ENCODE measurements around the gene ARPC4.

The ARPC4 gene

DNA sequence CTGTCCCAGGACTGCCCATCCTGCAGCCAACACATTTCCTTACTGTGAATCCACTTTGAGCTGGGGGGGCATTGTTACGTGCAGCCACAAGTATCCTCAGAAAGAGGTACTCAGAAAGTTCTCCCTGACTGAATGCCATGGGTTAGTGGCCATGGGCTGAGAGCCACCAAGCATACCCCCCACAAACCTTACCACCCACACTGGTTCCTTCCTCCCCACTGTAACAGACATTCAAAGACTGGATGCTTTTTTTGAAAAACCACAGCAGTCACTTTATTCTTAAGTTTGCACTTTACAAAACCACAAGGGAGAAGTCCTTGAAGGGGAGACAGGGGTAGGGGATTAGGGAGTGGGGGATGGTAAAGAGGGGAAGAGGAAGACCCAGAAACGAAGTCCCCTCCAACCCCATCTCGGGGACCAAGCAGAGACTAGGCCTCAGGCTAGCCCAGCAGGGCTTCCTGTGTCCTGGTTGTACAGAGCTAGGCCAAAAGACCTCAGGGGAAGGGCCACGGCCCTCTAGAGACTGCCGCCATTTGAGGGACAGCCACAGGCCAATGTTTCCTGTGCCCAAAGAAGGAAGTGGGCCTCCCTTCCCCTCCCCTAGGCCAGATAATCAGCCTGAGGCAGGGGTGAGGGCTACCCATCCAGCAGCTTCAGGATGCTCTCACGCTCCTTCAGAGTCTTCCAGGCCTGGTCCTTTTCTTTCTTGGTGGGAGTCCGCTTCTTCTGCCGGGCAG, 13.0 kb upstream of the ARPC4 start:
- H3K9me3 ChIP-seq (ENCODE audit: control insufficient read depth in 5 of 5, low read length in 5 of 5): no peaks in the 10 kb centered on the region
- H3K4me1 ChIP-seq (ENCODE audit: control insufficient read depth in 5 of 5, insufficient read depth in 5 of 5, low read length in 5 of 5): peaks cover 2 to 52% (median 26%) of the 10 kb centered on the region in 5 donors
- peaks cover 7 to 39% (median 35%) of the 10 kb centered on the region in 5 donors for H3K36me3 ChIP-seq (ENCODE audit: control insufficient read depth in 5 of 5, insufficient read depth in 5 of 5, low read length in 5 of 5)
- no peak overlapping the region for H3K4me3 ChIP-seq (ENCODE audit: low read depth in 1 of 5, low read length in 5 of 5)
- no peak overlapping the region for H3K27ac ChIP-seq (ENCODE audit: low read depth, low read length)
- no peaks in the 10 kb centered on the region for H3K27me3 ChIP-seq (ENCODE audit: control insufficient read depth in 5 of 5, insufficient read depth in 4 of 5, low read length in 5 of 5)
- H3K9ac ChIP-seq (ENCODE audit: low read length in 5 of 5): peak overlapping the region in 1 of 5 donors; percentile 35

DNA sequence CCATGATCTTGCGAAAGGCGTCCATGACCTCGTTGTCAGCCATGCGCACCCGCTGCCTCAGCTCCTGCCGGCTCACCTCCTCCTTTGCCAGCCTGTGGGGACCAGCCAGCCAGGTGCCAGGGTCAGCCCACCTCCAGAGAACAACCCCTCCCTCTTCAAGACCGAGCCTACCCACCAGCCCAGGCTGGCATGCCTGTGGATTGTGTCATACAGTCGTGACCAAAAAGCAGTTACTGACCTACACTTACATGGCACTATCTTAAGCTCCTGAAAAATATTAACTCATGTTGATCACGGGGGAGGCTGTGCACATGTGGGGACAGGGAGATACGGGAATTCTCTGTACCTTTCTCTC, 12.4 kb upstream of the ARPC4 start:
- Histone ChIP-seq H3K36me3 (ENCODE audit: control insufficient read depth in 5 of 5, insufficient read depth in 5 of 5, low read length in 5 of 5) (peaks cover 7 to 45% (median 39%) of the 10 kb centered on the region in 5 donors), H3K4me3 (ENCODE audit: low read depth in 1 of 5, low read length in 5 of 5) (no peak overlapping the region), H3K27me3 (ENCODE audit: control insufficient read depth in 5 of 5, insufficient read depth in 4 of 5, low read length in 5 of 5) (no peaks in the 10 kb centered on the region), H3K27ac (ENCODE audit: low read depth, low read length) (no peak overlapping the region), H3K9me3 (ENCODE audit: control insufficient read depth in 5 of 5, low read length in 5 of 5) (no peaks in the 10 kb centered on the region), H3K9ac (ENCODE audit: low read length in 5 of 5) (peak overlapping the region in 1 of 5 donors; percentile 35), H3K4me1 (ENCODE audit: control insufficient read depth in 5 of 5, insufficient read depth in 5 of 5, low read length in 5 of 5) (peaks cover 2 to 52% (median 26%) of the 10 kb centered on the region in 5 donors)

DNA sequence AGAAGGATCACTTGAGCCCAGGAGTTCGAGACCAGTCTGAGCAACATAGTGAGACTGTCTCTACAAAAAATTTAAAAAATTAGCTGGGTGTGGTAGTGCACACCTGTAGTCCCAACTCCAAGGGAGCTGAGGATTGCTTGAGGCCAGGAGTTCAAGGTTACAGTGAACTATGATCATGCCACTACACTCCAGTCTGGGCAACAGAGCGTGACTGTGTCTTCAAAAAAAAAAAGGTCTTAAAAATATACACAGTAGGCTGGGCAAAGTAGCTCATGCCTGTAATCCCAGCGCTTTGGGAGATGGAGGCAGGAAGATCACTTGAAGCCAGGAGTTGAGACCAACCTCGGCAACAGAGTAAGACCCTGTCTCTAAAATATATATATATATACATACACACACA, 12.0 kb upstream of the ARPC4 start:
- no peak overlapping the region for H3K9ac ChIP-seq (ENCODE audit: low read length in 5 of 5)
- peaks cover 4 to 56% (median 29%) of the 10 kb centered on the region in 5 donors for H3K4me1 ChIP-seq (ENCODE audit: control insufficient read depth in 5 of 5, insufficient read depth in 5 of 5, low read length in 5 of 5)
- no peak overlapping the region for H3K4me3 ChIP-seq (ENCODE audit: low read depth in 1 of 5, low read length in 5 of 5)
- H3K27ac ChIP-seq (ENCODE audit: low read depth, low read length): no peak overlapping the region
- no peaks in the 10 kb centered on the region for H3K9me3 ChIP-seq (ENCODE audit: control insufficient read depth in 5 of 5, low read length in 5 of 5)
- H3K36me3 ChIP-seq (ENCODE audit: control insufficient read depth in 5 of 5, insufficient read depth in 5 of 5, low read length in 5 of 5): peaks cover 7 to 48% (median 42%) of the 10 kb centered on the region in 5 donors
- no peaks in the 10 kb centered on the region for H3K27me3 ChIP-seq (ENCODE audit: control insufficient read depth in 5 of 5, insufficient read depth in 4 of 5, low read length in 5 of 5)

DNA sequence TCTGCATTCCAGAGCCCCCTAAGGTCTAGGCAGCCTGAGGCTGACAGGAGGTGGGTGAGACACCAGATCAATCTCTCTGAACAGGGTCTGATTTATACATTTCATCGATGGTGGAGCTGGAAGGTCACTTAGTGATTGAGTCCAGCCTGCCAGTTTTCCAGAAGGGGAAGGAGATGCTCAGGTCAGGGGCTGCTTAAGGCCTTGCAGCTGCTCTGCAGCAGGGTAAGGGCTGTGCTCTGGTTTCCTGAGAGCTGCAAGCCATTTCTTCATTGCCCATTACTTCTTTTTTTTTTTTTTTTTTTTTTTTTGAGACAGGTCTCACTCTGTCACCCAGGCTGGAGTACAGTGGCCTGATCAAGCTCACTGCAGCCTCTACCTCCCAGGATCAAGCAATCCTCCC, 11.3 kb upstream of the ARPC4 start:
- H3K27ac ChIP-seq (ENCODE audit: low read depth, low read length): no peak overlapping the region
- peaks cover 4 to 59% (median 29%) of the 10 kb centered on the region in 5 donors for H3K4me1 ChIP-seq (ENCODE audit: control insufficient read depth in 5 of 5, insufficient read depth in 5 of 5, low read length in 5 of 5)
- H3K27me3 ChIP-seq (ENCODE audit: control insufficient read depth in 5 of 5, insufficient read depth in 4 of 5, low read length in 5 of 5): no peaks in the 10 kb centered on the region
- H3K9ac ChIP-seq (ENCODE audit: low read length in 5 of 5): no peak overlapping the region
- H3K4me3 ChIP-seq (ENCODE audit: low read depth in 1 of 5, low read length in 5 of 5): no peak overlapping the region
- H3K9me3 ChIP-seq (ENCODE audit: control insufficient read depth in 5 of 5, low read length in 5 of 5): no peaks in the 10 kb centered on the region
- peaks cover 10 to 53% (median 47%) of the 10 kb centered on the region in 5 donors for H3K36me3 ChIP-seq (ENCODE audit: control insufficient read depth in 5 of 5, insufficient read depth in 5 of 5, low read length in 5 of 5)

DNA sequence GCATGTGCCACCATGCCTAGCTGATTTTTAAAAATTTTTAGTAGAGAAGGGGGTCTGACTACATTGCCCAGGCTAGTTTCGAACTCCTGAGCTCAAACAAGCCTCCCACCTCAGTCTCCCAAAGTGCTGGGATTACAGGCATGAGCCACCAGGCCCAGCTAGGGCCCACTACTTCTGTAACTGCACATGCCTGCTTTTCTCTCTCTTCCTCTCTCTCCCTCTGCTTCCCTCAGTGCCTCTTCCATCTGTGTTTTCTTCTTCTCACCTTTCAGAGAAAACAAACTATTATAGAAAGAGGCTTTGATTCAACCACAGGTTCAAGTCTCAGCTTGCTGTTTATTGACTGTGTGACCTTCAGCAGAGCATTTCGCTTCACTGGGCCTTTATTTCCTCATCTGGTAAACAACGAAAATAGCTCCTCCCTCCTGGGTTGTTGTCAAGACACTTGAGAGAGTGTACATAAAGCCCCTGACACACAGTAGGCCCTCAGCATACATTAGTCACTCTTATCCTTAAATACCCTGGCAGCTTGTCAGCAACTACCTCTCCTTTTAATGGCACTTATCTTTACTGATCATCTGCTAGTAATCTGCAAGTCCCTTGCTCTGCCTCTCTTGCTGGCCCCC, 10.8 kb upstream of the ARPC4 start:
- Histone ChIP-seq H3K9me3 (ENCODE audit: control insufficient read depth in 5 of 5, low read length in 5 of 5) (no peaks in the 10 kb centered on the region), H3K4me3 (ENCODE audit: low read depth in 1 of 5, low read length in 5 of 5) (no peak overlapping the region), H3K27me3 (ENCODE audit: control insufficient read depth in 5 of 5, insufficient read depth in 4 of 5, low read length in 5 of 5) (no peaks in the 10 kb centered on the region), H3K36me3 (ENCODE audit: control insufficient read depth in 5 of 5, insufficient read depth in 5 of 5, low read length in 5 of 5) (peaks cover 11 to 59% (median 50%) of the 10 kb centered on the region in 5 donors), H3K27ac (ENCODE audit: low read depth, low read length) (no peak overlapping the region), H3K9ac (ENCODE audit: low read length in 5 of 5) (no peak overlapping the region), H3K4me1 (ENCODE audit: control insufficient read depth in 5 of 5, insufficient read depth in 5 of 5, low read length in 5 of 5) (peaks cover 4 to 54% (median 25%) of the 10 kb centered on the region in 5 donors)

DNA sequence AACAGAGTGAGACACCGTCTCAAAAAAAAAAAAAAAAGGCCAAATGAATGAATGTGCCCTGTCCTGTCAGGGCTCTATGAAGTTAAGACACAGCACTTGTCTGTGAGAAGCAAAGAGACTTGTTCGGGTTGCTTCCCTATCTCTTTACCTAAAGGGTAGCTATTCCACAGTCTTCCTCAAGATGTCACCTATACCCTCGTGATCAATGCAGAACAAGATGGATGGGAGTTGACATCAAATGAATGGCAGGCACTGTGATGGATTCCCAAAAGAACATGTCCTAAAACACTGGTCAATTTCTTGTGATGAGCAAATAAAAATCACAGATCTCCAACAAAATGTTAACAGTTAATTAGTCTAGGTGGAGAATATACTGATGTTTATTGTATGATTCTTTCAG, 10.1 kb upstream of the ARPC4 start:
- no peak overlapping the region for H3K9ac ChIP-seq (ENCODE audit: low read length in 5 of 5)
- H3K36me3 ChIP-seq (ENCODE audit: control insufficient read depth in 5 of 5, insufficient read depth in 5 of 5, low read length in 5 of 5): peaks cover 15 to 65% (median 57%) of the 10 kb centered on the region in 5 donors
- no peak overlapping the region for H3K27ac ChIP-seq (ENCODE audit: low read depth, low read length)
- H3K27me3 ChIP-seq (ENCODE audit: control insufficient read depth in 5 of 5, insufficient read depth in 4 of 5, low read length in 5 of 5): no peaks in the 10 kb centered on the region
- H3K9me3 ChIP-seq (ENCODE audit: control insufficient read depth in 5 of 5, low read length in 5 of 5): no peaks in the 10 kb centered on the region
- peaks cover 4 to 47% (median 22%) of the 10 kb centered on the region in 5 donors for H3K4me1 ChIP-seq (ENCODE audit: control insufficient read depth in 5 of 5, insufficient read depth in 5 of 5, low read length in 5 of 5)
- no peak overlapping the region for H3K4me3 ChIP-seq (ENCODE audit: low read depth in 1 of 5, low read length in 5 of 5)

DNA sequence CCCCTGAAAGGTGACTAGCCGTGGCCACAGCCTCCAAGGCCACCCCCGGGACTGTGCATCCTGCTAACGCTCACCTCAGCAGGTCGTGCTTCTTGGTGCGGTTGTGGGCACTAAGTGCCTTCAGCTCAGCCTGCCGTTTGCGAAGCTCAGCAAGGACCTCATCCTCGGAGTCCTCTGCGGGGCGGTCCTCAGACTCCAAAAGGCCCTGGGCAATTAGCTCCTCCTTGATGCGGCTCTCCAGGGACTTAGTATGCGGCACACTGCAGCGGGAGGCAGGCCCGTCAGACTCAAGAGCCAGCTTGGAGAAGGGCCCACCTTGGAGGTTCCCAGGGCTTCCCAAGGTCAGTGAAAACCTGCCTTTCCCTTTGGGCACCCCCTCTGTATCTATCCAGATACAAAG, 8.9 kb upstream of the ARPC4 start:
- H3K9me3 ChIP-seq (ENCODE audit: control insufficient read depth in 5 of 5, low read length in 5 of 5): no peaks in the 10 kb centered on the region
- H3K4me3 ChIP-seq (ENCODE audit: low read depth in 1 of 5, low read length in 5 of 5): no peak overlapping the region
- no peak overlapping the region for H3K27ac ChIP-seq (ENCODE audit: low read depth, low read length)
- no peak overlapping the region for H3K9ac ChIP-seq (ENCODE audit: low read length in 5 of 5)
- H3K27me3 ChIP-seq (ENCODE audit: control insufficient read depth in 5 of 5, insufficient read depth in 4 of 5, low read length in 5 of 5): no peaks in the 10 kb centered on the region
- H3K4me1 ChIP-seq (ENCODE audit: control insufficient read depth in 5 of 5, insufficient read depth in 5 of 5, low read length in 5 of 5): peaks cover 2 to 36% (median 10%) of the 10 kb centered on the region in 5 donors
- H3K36me3 ChIP-seq (ENCODE audit: control insufficient read depth in 5 of 5, insufficient read depth in 5 of 5, low read length in 5 of 5): peaks cover 15 to 70% (median 59%) of the 10 kb centered on the region in 5 donors

DNA sequence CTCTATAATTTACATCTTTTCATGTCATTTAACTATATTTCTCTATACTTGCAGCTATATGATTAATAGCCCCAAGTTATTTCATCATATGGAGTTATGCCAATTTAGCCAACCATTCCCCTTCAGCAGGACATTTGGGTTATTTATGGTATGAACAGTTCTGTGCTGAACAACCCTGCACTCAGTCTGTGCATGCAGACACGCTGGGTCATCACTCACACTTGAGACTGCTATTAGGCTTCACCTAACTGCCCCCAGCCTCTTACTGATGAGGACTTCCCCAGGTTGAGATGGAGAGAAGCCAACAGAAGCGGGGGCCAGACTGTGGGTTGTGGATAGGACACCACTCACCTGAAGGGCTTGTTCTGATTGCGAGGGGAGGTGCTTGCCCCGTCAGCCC, 7.9 kb upstream of the ARPC4 start:
- peaks cover 16 to 78% (median 64%) of the 10 kb centered on the region in 5 donors for H3K36me3 ChIP-seq (ENCODE audit: control insufficient read depth in 5 of 5, insufficient read depth in 5 of 5, low read length in 5 of 5)

DNA sequence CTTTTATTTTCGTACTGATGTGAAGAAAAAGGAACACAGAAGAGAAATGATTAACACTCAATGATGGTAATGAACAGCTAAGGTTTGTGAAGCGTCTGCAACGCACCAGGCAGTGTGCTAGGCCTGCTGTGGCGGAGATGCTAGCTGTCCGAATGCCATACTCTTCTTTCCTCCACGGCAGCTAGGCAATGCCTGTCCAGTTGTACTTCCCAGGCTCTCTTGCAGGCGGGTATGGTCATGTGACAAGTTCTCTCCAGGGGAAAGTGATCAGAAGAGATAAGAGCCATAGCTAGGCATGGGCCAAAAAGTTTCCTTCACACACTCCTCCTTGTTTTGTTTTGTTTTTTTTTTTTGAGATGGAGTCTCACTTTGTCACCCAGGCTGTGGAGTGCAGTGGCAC, 7.3 kb upstream of the ARPC4 start:
- H3K9me3 ChIP-seq (ENCODE audit: control insufficient read depth in 5 of 5, low read length in 5 of 5): no peaks in the 10 kb centered on the region
- H3K36me3 ChIP-seq (ENCODE audit: control insufficient read depth in 5 of 5, insufficient read depth in 5 of 5, low read length in 5 of 5): peaks cover 19 to 77% (median 63%) of the 10 kb centered on the region in 5 donors
- H3K27ac ChIP-seq (ENCODE audit: low read depth, low read length): no peak overlapping the region
- no peaks in the 10 kb centered on the region for H3K27me3 ChIP-seq (ENCODE audit: control insufficient read depth in 5 of 5, insufficient read depth in 4 of 5, low read length in 5 of 5)
- no peak overlapping the region for H3K4me3 ChIP-seq (ENCODE audit: low read depth in 1 of 5, low read length in 5 of 5)
- H3K9ac ChIP-seq (ENCODE audit: low read length in 5 of 5): no peak overlapping the region
- peaks cover 2 to 20% (median 6%) of the 10 kb centered on the region in 5 donors for H3K4me1 ChIP-seq (ENCODE audit: control insufficient read depth in 5 of 5, insufficient read depth in 5 of 5, low read length in 5 of 5)

More for the DNA sequence above, 7.9 kb upstream of the ARPC4 start:
- no peak overlapping the region for H3K27ac ChIP-seq (ENCODE audit: low read depth, low read length)
- no peak overlapping the region for H3K4me3 ChIP-seq (ENCODE audit: low read depth in 1 of 5, low read length in 5 of 5)
- no peaks in the 10 kb centered on the region for H3K9me3 ChIP-seq (ENCODE audit: control insufficient read depth in 5 of 5, low read length in 5 of 5)
- H3K9ac ChIP-seq (ENCODE audit: low read length in 5 of 5): no peak overlapping the region
- H3K4me1 ChIP-seq (ENCODE audit: control insufficient read depth in 5 of 5, insufficient read depth in 5 of 5, low read length in 5 of 5): peaks cover 2 to 26% (median 6%) of the 10 kb centered on the region in 5 donors
- no peaks in the 10 kb centered on the region for H3K27me3 ChIP-seq (ENCODE audit: control insufficient read depth in 5 of 5, insufficient read depth in 4 of 5, low read length in 5 of 5)

DNA sequence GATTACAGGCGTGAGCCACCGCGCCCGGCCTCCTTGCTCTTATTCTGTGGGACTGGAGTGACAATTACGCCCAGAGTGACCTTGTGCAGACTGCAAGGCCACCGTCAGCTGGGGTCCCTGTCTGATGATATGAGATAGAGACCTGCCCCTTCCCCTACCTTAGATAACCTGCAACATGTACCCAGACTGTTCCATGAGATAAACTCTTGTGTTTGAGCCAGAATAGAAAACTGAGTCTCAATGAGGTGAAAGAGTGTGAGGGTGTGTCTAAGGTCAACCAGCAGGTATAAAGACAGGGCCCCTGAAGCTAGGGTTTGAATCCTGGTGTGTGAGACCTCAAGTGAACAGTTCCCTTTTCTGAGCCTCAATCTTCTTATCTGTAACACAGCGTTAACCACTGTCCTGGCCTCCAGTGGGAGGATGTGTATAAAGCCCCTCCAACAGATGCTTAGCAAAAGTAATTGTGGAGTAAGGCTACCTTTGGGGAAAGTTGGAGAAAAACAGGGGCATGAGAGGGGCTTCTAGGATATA, 6.6 kb upstream of the ARPC4 start:
- no peak overlapping the region for H3K27ac ChIP-seq (ENCODE audit: low read depth, low read length)
- peaks cover 19 to 76% (median 62%) of the 10 kb centered on the region in 5 donors for H3K36me3 ChIP-seq (ENCODE audit: control insufficient read depth in 5 of 5, insufficient read depth in 5 of 5, low read length in 5 of 5)
- no peak overlapping the region for H3K4me3 ChIP-seq (ENCODE audit: low read depth in 1 of 5, low read length in 5 of 5)
- H3K4me1 ChIP-seq (ENCODE audit: control insufficient read depth in 5 of 5, insufficient read depth in 5 of 5, low read length in 5 of 5): peaks cover 2 to 17% (median 9%) of the 10 kb centered on the region in 5 donors
- H3K27me3 ChIP-seq (ENCODE audit: control insufficient read depth in 5 of 5, insufficient read depth in 4 of 5, low read length in 5 of 5): no peaks in the 10 kb centered on the region
- no peaks in the 10 kb centered on the region for H3K9me3 ChIP-seq (ENCODE audit: control insufficient read depth in 5 of 5, low read length in 5 of 5)
- H3K9ac ChIP-seq (ENCODE audit: low read length in 5 of 5): no peak overlapping the region

All from subcutaneous abdominal adipose tissue (tissue), 5 donors.